22Rv1 (cell line): Measurements from ENCODE around the gene HCFC2.
"Not testable (repeated sequence)": the region's sequence is repeated elsewhere in the genome, so short reads cannot be mapped to it uniquely, and the experiment has no call there.

Experiments
- H3K27ac ChIP-seq: fragments of 450-650 bp; 2 replicates; pipeline ENCODE4 v1.5.1; 2017
- CTCF ChIP-seq: fragments of 450-650 bp; IDR thresholded peaks from 2 replicates; pipeline ENCODE4 v1.5.1; 2017; ENCODE audit warnings: mild to moderate bottlenecking
- ZFX ChIP-seq: fragments of 450-650 bp; IDR thresholded peaks from 2 replicates; pipeline ENCODE4 v1.6.1; 2017; ENCODE audit warnings: antibody characterized with exemption, borderline replicate concordance

The HCFC2 gene

GRCh38 chr12:104064031-104064841 lies at the start of gene HCFC2:
TSS of gene HCFC2 (plus strand) at chr12:104064531. CDS start at chr12:104064561, 30 bp downstream.
- TF ChIP-seq CTCF (peak; percentile 4; the same call in 1 of the 2 replicates), ZFX (no peak)
- H3K27ac ChIP-seq: peak within 1 kb of the TSS; percentile 65

- not testable (repeated sequence) for H3K27ac ChIP-seq
These were observed 42.5 kb upstream of the HCFC2 start for GRCh38 chr12:104021862-104022261.

- TF ChIP-seq ZFX (no peak), CTCF (no peak)
- no peak overlapping the region for H3K27ac ChIP-seq
These were observed 41.5 kb upstream of the HCFC2 start for GRCh38 chr12:104022786-104023185.

GRCh38 chr12:104023710-104024109 lies 40.6 kb upstream of the HCFC2 start:
- no peak for TF ChIP-seq ZFX
- TF ChIP-seq CTCF: no peak
- H3K27ac ChIP-seq: no peak overlapping the region

GRCh38 chr12:104024348-104024747 lies 40.0 kb upstream of the HCFC2 start:
- TF ChIP-seq ZFX (no peak), CTCF (no peak)
- no peak overlapping the region for H3K27ac ChIP-seq

- TF ChIP-seq CTCF (no peak), ZFX (no peak)
- H3K27ac ChIP-seq: no peak overlapping the region
These were observed 38.6 kb upstream of the HCFC2 start for GRCh38 chr12:104025771-104026170.

- H3K27ac ChIP-seq: no peak overlapping the region
- TF ChIP-seq CTCF (no peak), ZFX (no peak)
These were observed 37.3 kb upstream of the HCFC2 start for GRCh38 chr12:104026841-104027599.

- not testable (repeated sequence) for H3K27ac ChIP-seq
These were observed 33.7 kb upstream of the HCFC2 start for GRCh38 chr12:104030596-104030995.

- not testable (repeated sequence) for H3K27ac ChIP-seq
These were observed 28.2 kb upstream of the HCFC2 start for GRCh38 chr12:104036143-104036542.

GRCh38 chr12:104039769-104040168 lies 24.6 kb upstream of the HCFC2 start:
- H3K27ac ChIP-seq: not testable (repeated sequence)
